Measurements from ENCODE around the gene CENPE. TPM values are rescaled to one million over a fixed set of nuclear protein-coding genes. Genes with fewer than 3 reads are reported as not detected.

CENPE gene
- polyA plus RNA-seq, 3 donors, result 0.03 to 0.17 (median 0.07) TPM

DNA sequence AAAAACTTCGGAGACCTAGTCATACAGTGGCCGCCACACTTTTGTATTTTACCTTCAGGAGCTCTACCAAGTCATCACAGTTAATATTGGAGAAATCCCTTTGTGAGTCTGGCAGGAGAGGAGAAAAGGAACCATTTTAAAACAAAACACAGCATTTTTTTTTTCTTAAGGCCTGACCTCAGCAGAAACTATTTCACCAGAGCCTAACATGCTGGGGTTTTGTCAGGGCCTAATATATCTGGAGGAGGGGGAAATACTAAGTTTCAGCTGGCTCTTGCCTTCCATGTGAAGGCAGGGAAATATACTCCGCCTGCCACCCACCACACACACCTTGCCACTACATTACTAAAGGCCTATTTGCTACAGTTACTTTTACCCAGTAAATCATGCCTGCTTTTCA, 72.0 kb downstream of the CENPE start:
- Histone ChIP-seq H3K4me3 (replicated peaks in 1 of 3; ENCODE audit: low read depth in 2 of 3, low read length in 3 of 3) (no peak overlapping the region), H3K27me3 (ENCODE audit: control insufficient read depth in 2 of 2, insufficient read depth in 2 of 2, low read length in 2 of 2) (no peaks in the 10 kb centered on the region), H2AFZ (ENCODE audit: insufficient read depth, low read depth, low read length, poor library complexity, severe bottlenecking) (no peak overlapping the region), H3K79me2 (ENCODE audit: insufficient read depth, low read length) (no peaks in the 10 kb centered on the region), H4K20me1 (ENCODE audit: insufficient read depth, low read length) (no peaks in the 10 kb centered on the region), H3K36me3 (replicated peaks in 1 of 2; ENCODE audit: control insufficient read depth in 1 of 2, insufficient read depth in 2 of 2, low read length in 2 of 2) (peaks cover 36 to 87% of the 10 kb centered on the region in 2 donors), H3K4me2 (replicated peaks; ENCODE audit: extremely low read depth, low read length, poor library complexity, severe bottlenecking) (no peak overlapping the region), H3K27ac (ENCODE audit: low read depth in 1 of 2, low read length in 2 of 2) (no peak overlapping the region), H3K9me3 (replicated peaks in 1 of 2; ENCODE audit: control insufficient read depth in 1 of 2, insufficient read depth in 1 of 2, low read length in 2 of 2) (no peaks in the 10 kb centered on the region), H3K9ac (ENCODE audit: insufficient read depth, low read length, poor library complexity, severe bottlenecking) (no peak overlapping the region), H3K4me1 (ENCODE audit: control insufficient read depth in 1 of 2, insufficient read depth in 2 of 2, low read length in 2 of 2) (no peaks in the 10 kb centered on the region)
- no peak for DNase-seq
- peaks cover 64 to 78% of the 10 kb centered on the region in 2 donors for H3K36me3 Mint-ChIP-seq
- no peaks in the 10 kb centered on the region for H3K4me1 Mint-ChIP-seq
- no peaks in the 10 kb centered on the region for H3K27me3 Mint-ChIP-seq (ENCODE audit: low read depth in 3 of 3)
- no CpG with 5 or more reads among the region's 3 CpGs for WGBS (ENCODE audit: insufficient coverage)
- intact Hi-C loops (cut with micrococcal nuclease), result no loop called here
- peak overlapping the region in 1 of 7 donors; percentile 17 for H3K27ac Mint-ChIP-seq
- TF ChIP-seq, protein P1, sequence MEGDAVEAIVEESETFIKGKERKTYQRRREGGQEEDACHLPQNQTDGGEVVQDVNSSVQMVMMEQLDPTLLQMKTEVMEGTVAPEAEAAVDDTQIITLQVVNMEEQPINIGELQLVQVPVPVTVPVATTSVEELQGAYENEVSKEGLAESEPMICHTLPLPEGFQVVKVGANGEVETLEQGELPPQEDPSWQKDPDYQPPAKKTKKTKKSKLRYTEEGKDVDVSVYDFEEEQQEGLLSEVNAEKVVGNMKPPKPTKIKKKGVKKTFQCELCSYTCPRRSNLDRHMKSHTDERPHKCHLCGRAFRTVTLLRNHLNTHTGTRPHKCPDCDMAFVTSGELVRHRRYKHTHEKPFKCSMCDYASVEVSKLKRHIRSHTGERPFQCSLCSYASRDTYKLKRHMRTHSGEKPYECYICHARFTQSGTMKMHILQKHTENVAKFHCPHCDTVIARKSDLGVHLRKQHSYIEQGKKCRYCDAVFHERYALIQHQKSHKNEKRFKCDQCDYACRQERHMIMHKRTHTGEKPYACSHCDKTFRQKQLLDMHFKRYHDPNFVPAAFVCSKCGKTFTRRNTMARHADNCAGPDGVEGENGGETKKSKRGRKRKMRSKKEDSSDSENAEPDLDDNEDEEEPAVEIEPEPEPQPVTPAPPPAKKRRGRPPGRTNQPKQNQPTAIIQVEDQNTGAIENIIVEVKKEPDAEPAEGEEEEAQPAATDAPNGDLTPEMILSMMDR (IDR thresholded peaks at IDR 0.05), result no peak
- no peak overlapping the region for H3K4me3 Mint-ChIP-seq
- peaks cover 0 to 12% (median 6%) of the 10 kb centered on the region in 7 donors for H3K9me3 Mint-ChIP-seq

DNA sequence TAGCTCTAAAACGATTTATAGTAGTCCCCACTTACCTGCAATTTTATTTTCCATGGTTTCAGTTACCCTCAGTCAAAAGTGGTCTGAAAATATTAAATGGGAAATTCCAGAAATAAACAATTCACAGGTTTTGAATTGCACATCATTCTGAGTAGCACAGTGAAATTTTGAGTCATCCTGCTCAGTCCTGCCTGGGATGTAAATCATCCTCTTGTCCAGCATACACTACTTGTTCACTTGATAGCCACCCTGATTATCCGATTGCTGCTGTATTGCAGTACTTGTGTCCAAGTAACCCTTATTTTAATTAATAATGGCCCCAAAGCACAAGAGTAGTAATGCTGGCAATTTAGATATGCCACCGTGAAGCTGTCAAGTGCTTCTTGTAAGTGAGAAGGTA, 75.0 kb downstream of the CENPE start:
- Histone ChIP-seq H3K9ac (ENCODE audit: insufficient read depth, low read length, poor library complexity, severe bottlenecking) (no peak overlapping the region), H2AFZ (ENCODE audit: insufficient read depth, low read depth, low read length, poor library complexity, severe bottlenecking) (no peak overlapping the region), H3K4me2 (replicated peaks; ENCODE audit: extremely low read depth, low read length, poor library complexity, severe bottlenecking) (no peak overlapping the region), H3K79me2 (ENCODE audit: insufficient read depth, low read length) (no peaks in the 10 kb centered on the region), H3K4me3 (replicated peaks in 1 of 3; ENCODE audit: low read depth in 2 of 3, low read length in 3 of 3) (no peak overlapping the region), H4K20me1 (ENCODE audit: insufficient read depth, low read length) (no peaks in the 10 kb centered on the region), H3K4me1 (ENCODE audit: control insufficient read depth in 1 of 2, insufficient read depth in 2 of 2, low read length in 2 of 2) (no peaks in the 10 kb centered on the region), H3K36me3 (replicated peaks in 1 of 2; ENCODE audit: control insufficient read depth in 1 of 2, insufficient read depth in 2 of 2, low read length in 2 of 2) (peaks cover 31 to 78% of the 10 kb centered on the region in 2 donors), H3K9me3 (replicated peaks in 1 of 2; ENCODE audit: control insufficient read depth in 1 of 2, insufficient read depth in 1 of 2, low read length in 2 of 2) (no peaks in the 10 kb centered on the region), H3K27ac (ENCODE audit: low read depth in 1 of 2, low read length in 2 of 2) (no peak overlapping the region), H3K27me3 (ENCODE audit: control insufficient read depth in 2 of 2, insufficient read depth in 2 of 2, low read length in 2 of 2) (no peaks in the 10 kb centered on the region)
- Mint-ChIP-seq H3K36me3 (peaks cover 58 to 75% of the 10 kb centered on the region in 2 donors), H3K4me1 (no peaks in the 10 kb centered on the region), H3K27ac (peak overlapping the region in 1 of 7 donors; percentile 33), H3K9me3 (peaks cover 0 to 4% (median 0%) of the 10 kb centered on the region in 7 donors), H3K4me3 (no peak overlapping the region), H3K27me3 (ENCODE audit: low read depth in 3 of 3) (no peaks in the 10 kb centered on the region)
- no peak for DNase-seq
- WGBS (ENCODE audit: insufficient coverage), result no CpG with 5 or more reads among the region's 3 CpGs
- intact Hi-C loops (cut with micrococcal nuclease), result no loop called here
- TF ChIP-seq, protein P1 (IDR thresholded peaks at IDR 0.05), result no peak
